Type B pancreatic cell (in vitro differentiated cells): ENCODE measurements around the gene PARP8. TPM values are rescaled to one million over a fixed set of nuclear protein-coding genes. Genes with fewer than 3 reads are reported as not detected.
"Not testable (repeated sequence)": the region's sequence is repeated elsewhere in the genome, so short reads cannot be mapped to it uniquely, and the experiment has no call there.

Source experiments
- DNase-seq: peaks from one replicate; pipeline ENCODE4 v3.0.0; 2021; ENCODE audit warnings: mixed read lengths; ENCODE audit not compliant: unreplicated experiment; ENCODE audit errors: extremely low spot score
- H3K27ac Mint-ChIP-seq: 2 replicates; pipeline ENCODE4 v1.8.0; 2021; ENCODE audit warnings: mild to moderate bottlenecking, mixed read lengths
- H3K27me3 Mint-ChIP-seq: 2 replicates; pipeline ENCODE4 v1.8.0; 2021; ENCODE audit warnings: mixed read lengths
- H3K36me3 Mint-ChIP-seq: 2 replicates; pipeline ENCODE4 v1.8.0; 2021; ENCODE audit warnings: mixed read lengths
- H3K4me1 Mint-ChIP-seq: one replicate; pipeline ENCODE4 v1.8.0; 2021; ENCODE audit warnings: mixed read lengths; ENCODE audit not compliant: unreplicated experiment
- H3K4me3 Mint-ChIP-seq: 2 replicates; pipeline ENCODE4 v1.8.0; 2021; ENCODE audit warnings: mild to moderate bottlenecking, mixed read lengths
- H3K9me3 Mint-ChIP-seq: 2 replicates; pipeline ENCODE4 v1.8.0; 2021; ENCODE audit warnings: mixed read lengths
- long read RNA-seq: library from polyadenylated mRNA; unstranded; transcript quantifications from one replicate; pipeline ENCODE4 v2.0.0, GENCODE V29; 2020
- total RNA-seq: library from RNA; stranded (reverse); gene quantifications from 2 replicates; pipeline ENCODE4 v1.2.1, GENCODE V29; 2021; ENCODE audit warnings: low replicate concordance
- TF ChIP-seq, protein P1 (sequence below): fragments of 200-600 bp; sonication (generic); conservative IDR thresholded peaks from 2 replicates; pipeline ENCODE4 v1.5.0; 2021; ENCODE audit warnings: antibody characterized with exemption, mild to moderate bottlenecking

The PARP8 gene, protein sequence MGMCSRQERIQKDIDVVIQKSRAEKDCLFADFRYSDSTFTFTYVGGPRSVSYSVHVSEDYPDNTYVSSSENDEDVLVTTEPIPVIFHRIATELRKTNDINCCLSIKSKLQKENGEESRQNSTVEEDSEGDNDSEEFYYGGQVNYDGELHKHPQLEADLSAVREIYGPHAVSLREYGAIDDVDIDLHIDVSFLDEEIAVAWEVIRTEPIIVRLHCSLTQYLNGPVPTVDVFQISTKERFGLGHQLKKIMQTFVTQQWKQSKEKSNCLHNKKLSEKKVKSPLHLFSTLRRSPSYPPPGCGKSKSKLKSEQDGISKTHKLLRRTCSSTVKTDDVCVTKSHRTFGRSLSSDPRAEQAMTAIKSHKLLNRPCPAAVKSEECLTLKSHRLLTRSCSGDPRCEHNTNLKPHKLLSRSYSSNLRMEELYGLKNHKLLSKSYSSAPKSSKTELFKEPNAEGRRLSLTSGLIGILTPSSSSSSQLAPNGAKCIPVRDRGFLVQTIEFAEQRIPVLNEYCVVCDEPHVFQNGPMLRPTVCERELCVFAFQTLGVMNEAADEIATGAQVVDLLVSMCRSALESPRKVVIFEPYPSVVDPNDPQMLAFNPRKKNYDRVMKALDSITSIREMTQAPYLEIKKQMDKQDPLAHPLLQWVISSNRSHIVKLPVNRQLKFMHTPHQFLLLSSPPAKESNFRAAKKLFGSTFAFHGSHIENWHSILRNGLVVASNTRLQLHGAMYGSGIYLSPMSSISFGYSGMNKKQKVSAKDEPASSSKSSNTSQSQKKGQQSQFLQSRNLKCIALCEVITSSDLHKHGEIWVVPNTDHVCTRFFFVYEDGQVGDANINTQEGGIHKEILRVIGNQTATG
- total RNA-seq: 19.6 and 25.2 TPM in 2 replicates
- long read RNA-seq, transcript PARP8-212 (27 exons, 2,747 nt): major isoform, 5 of 39 reads
- long read RNA-seq, partial matches to known transcripts: 9 of 39 reads
- long read RNA-seq, other reads (novel, unspliced or antisense): 24 of 39 reads

DNA sequence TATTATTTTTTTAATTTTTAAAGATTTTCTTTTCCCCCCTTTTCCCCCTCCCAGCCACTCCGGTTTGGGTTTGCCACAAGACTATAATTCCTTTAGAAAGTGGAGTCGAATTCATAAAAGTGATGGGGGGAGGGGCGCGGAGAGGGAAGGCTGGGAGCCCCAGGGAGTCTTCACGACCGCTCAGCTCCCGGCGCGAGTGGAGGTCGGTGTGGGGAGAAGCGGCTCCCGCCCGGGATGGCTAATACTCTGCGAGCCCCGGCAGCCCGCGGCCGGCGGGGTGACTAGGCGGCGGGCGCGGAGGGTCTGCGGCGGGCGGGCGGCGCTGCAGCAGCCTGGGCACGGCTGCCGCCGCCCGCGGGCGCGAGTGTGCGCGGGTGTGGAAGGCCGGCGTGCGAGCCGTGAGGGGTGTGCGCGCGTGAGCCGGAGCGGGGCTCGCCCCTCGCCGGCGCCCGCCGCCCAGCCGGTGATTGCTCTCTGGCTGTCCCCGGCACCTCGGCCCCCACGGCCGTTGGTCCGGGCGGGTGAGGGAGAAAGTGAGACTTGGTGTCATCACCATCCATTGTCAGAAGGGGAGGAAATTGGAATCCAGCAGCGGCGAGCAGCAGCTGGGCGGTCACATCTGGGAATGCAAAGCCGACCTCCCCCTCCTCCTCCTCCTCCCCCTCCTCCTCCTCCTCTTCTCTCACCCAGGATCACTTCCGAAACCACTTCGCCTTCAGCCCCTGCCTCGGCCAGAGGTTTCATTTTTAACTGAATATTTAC lies at the start of gene PARP8:
Gene PARP8, plus strand, starts transcription at position 377 of the 762 bp plus-strand sequence. CDS start 459 bp downstream, outside the sequence.
- no peaks in the 10 kb centered on the region for H3K9me3 Mint-ChIP-seq
- H3K27me3 Mint-ChIP-seq: peaks cover 10% of the 10 kb centered on the region
- peak; percentile 73 for DNase-seq
- peaks cover 12% of the 10 kb centered on the region for H3K4me1 Mint-ChIP-seq
- H3K4me3 Mint-ChIP-seq: peak within 1 kb of the TSS; percentile 100
- TF ChIP-seq, protein P1, sequence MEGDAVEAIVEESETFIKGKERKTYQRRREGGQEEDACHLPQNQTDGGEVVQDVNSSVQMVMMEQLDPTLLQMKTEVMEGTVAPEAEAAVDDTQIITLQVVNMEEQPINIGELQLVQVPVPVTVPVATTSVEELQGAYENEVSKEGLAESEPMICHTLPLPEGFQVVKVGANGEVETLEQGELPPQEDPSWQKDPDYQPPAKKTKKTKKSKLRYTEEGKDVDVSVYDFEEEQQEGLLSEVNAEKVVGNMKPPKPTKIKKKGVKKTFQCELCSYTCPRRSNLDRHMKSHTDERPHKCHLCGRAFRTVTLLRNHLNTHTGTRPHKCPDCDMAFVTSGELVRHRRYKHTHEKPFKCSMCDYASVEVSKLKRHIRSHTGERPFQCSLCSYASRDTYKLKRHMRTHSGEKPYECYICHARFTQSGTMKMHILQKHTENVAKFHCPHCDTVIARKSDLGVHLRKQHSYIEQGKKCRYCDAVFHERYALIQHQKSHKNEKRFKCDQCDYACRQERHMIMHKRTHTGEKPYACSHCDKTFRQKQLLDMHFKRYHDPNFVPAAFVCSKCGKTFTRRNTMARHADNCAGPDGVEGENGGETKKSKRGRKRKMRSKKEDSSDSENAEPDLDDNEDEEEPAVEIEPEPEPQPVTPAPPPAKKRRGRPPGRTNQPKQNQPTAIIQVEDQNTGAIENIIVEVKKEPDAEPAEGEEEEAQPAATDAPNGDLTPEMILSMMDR: no peak
- peak within 1 kb of the TSS; percentile 99 for H3K27ac Mint-ChIP-seq
- H3K36me3 Mint-ChIP-seq: no peaks in the 10 kb centered on the region

DNA sequence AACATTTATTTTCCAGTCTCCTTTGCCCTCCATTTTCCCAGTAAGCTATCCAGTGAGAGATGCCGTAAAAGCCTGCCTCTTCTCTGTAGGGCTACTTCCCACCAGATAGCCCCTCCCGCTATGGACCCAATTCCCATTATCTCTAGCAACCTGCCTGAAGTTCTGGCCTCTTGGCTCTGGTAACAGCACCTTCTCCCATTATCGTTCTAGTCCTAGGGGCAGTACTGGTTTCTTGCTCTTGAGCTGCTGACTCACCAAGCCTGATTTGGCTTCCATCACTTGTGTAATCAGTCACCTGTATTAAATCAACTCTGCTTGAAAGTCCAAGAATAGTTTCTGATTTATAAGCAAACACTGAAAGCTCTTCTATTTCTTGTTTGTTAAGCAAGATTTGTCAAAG lies 42.8 kb upstream of the PARP8 start:
- H3K4me3 Mint-ChIP-seq: no peak overlapping the region
- no peak for DNase-seq
- TF ChIP-seq, protein P1: no peak

DNA sequence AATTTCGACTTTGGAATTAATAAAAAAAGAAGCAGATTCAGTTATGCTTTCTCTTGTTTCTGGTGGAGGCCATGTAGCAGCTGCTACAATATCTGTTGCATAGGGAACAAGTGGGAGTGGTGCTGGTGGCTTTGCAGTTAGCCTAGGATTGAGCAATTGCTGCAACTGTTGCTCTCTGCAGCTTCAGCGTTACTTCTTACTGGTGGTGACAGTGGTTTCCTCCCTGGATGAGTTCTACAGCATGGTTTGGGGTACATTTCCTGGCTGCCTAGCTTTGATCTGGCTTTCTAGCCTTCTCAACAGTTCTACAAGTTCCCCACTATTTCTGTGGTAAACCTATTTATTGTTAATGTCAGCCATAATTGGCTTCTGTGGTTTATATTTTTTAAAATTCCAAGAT lies 31.6 kb upstream of the PARP8 start:
- H3K9me3 Mint-ChIP-seq, H3K27ac Mint-ChIP-seq: not testable (repeated sequence)

More for the DNA sequence above, 42.8 kb upstream of the PARP8 start:
- Mint-ChIP-seq H3K9me3 (peaks cover 6% of the 10 kb centered on the region), H3K4me1 (no peaks in the 10 kb centered on the region), H3K36me3 (no peaks in the 10 kb centered on the region), H3K27ac (no peak overlapping the region), H3K27me3 (no peaks in the 10 kb centered on the region)

DNA sequence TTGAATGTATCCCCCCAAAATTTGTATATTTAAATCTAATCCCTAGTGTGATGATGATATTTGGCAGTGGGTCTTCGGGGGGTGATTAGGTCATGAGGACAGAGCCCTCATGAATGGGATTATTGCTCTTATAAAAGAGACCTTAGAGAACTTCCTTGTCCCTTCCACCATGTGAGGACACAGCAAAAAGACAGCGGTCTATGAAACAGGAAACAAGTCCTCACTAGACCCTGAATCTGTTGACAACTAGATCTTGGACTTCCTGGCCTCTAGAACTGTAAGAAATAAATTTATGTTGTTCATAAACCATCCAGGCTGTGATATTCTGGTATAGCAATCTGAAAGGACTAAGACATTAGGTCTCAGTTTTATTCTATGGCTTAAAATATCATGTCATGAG lies 28.9 kb upstream of the PARP8 start:
- H3K36me3 Mint-ChIP-seq, H3K4me1 Mint-ChIP-seq, H3K9me3 Mint-ChIP-seq, H3K27me3 Mint-ChIP-seq, H3K27ac Mint-ChIP-seq, H3K4me3 Mint-ChIP-seq, DNase-seq: not testable (repeated sequence)

More for the DNA sequence above, 31.6 kb upstream of the PARP8 start:
- not testable (repeated sequence) for H3K4me3 Mint-ChIP-seq, H3K36me3 Mint-ChIP-seq, H3K4me1 Mint-ChIP-seq, DNase-seq, H3K27me3 Mint-ChIP-seq

DNA sequence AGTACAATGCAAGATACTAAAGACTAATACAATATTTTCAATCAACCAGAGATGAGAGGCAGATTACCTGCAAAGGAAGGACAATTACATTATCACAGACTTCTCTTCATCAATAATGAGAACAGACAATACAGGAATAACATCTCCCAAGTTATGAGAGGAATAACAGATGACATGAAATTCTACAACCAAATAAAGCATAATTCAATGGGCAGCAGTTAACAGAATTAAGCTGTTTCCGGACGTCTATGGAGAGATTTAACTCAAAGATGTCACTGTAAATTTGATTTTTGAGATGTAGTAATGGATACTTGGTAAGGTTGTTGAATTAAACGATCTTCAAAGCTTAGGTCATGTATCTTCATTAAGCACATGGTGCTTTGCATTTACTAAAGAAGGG lies 19.8 kb upstream of the PARP8 start:
- H3K4me3 Mint-ChIP-seq: no peak overlapping the region
- H3K9me3 Mint-ChIP-seq: no peaks in the 10 kb centered on the region
- DNase-seq: no peak
- no peaks in the 10 kb centered on the region for H3K27me3 Mint-ChIP-seq
- no peaks in the 10 kb centered on the region for H3K36me3 Mint-ChIP-seq
- TF ChIP-seq, protein P1: no peak
- no peak overlapping the region for H3K27ac Mint-ChIP-seq
- H3K4me1 Mint-ChIP-seq: no peaks in the 10 kb centered on the region

DNA sequence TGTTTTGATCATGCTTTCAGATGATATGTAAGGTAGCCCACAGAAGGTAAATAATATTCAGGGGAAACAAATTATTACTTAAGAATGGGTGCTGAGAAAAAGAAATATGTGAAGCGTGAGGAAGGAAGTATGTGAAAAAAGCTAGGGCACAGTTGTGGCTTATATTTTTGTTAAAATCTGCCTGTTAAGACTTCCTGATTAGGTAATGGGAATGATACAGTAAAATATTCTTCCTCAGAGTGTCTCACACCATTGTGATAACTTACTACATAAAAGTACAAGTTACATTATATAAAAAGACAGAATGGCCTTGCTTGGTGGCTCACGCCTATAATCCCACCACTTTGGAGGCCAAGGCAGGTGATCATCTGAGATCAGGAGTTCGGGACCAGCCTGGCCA lies 18.7 kb upstream of the PARP8 start:
- Mint-ChIP-seq H3K36me3 (no peaks in the 10 kb centered on the region), H3K4me3 (no peak overlapping the region), H3K9me3 (no peaks in the 10 kb centered on the region), H3K27ac (no peak overlapping the region), H3K4me1 (no peaks in the 10 kb centered on the region), H3K27me3 (no peaks in the 10 kb centered on the region)
- no peak for DNase-seq
- TF ChIP-seq, protein P1: no peak
